SK-N-SH treated with all-trans-retinoic acid at 6 μM for 48 hours (cell line): ENCODE data around the gene RNF17.
A peak's percentile ranks its signal among the peaks of the same experiment; 100 is the strongest.

ENCODE experiments used
- ATAC-seq: fragments of 200-7000 bp; cut with Tn5 transposase; 3 replicates; pipeline ENCODE4 v1.9.1; 2020; ENCODE audit warnings: mild to moderate bottlenecking, moderate library complexity
- ARNTL ChIP-seq: fragments of 450-650 bp; formaldehyde crosslinking; IDR thresholded peaks from 2 replicates; pipeline ENCODE4 v1.5.0; 2020; ENCODE audit warnings: low read depth, mild to moderate bottlenecking, moderate library complexity, borderline replicate concordance
- CREB5 ChIP-seq: fragments of 250-450 bp; sonication (Bioruptor Pico); IDR thresholded peaks from 2 replicates; pipeline ENCODE4 v1.5.1; 2020; ENCODE audit warnings: low read depth, mild to moderate bottlenecking, moderate library complexity
- CSRNP3 ChIP-seq: fragments of 250-450 bp; sonication (Bioruptor Pico); IDR thresholded peaks from 2 replicates; pipeline ENCODE4 v1.5.1; 2021; ENCODE audit warnings: mild to moderate bottlenecking, moderate library complexity
- GLIS3 ChIP-seq: fragments of 250-450 bp; sonication (Bioruptor Pico); IDR thresholded peaks from 2 replicates; pipeline ENCODE4 v1.5.0; 2020; ENCODE audit warnings: mild to moderate bottlenecking, moderate library complexity
- ISL1 ChIP-seq: fragments of 250-450 bp; sonication (Bioruptor Pico); IDR thresholded peaks from 2 replicates; pipeline ENCODE4 v2.1.2; 2022; ENCODE audit warnings: mild to moderate bottlenecking, moderate library complexity
- OSR1 ChIP-seq: fragments of 250-450 bp; sonication (Bioruptor Pico); IDR thresholded peaks from 2 replicates; pipeline ENCODE4 v1.8.0; 2022; ENCODE audit warnings: moderate library complexity, mild to moderate bottlenecking, inconsistent platforms
- PATZ1 ChIP-seq: fragments of 250-450 bp; sonication (Bioruptor Pico); IDR thresholded peaks from 2 replicates; pipeline ENCODE4 v1.8.0; 2020; ENCODE audit warnings: mild to moderate bottlenecking, moderate library complexity, borderline replicate concordance
- POU6F1 ChIP-seq: fragments of 250-450 bp; sonication (Bioruptor Pico); IDR thresholded peaks from 2 replicates; pipeline ENCODE4 v1.8.0; 2021; ENCODE audit warnings: low read depth, mild to moderate bottlenecking, moderate library complexity, borderline replicate concordance
- PPARA ChIP-seq: fragments of 250-450 bp; sonication (Bioruptor Pico); IDR thresholded peaks from 2 replicates; pipeline ENCODE4 v1.5.0; 2020; ENCODE audit warnings: mild to moderate bottlenecking, borderline replicate concordance
- SNAI2 ChIP-seq: fragments of 250-450 bp; sonication (Bioruptor Pico); IDR thresholded peaks from 2 replicates; pipeline ENCODE4 v1.5.0; 2020; ENCODE audit warnings: mild to moderate bottlenecking, moderate library complexity
- TCF4 ChIP-seq: fragments of 250-450 bp; sonication (Bioruptor Pico); IDR thresholded peaks from 2 replicates; pipeline ENCODE4 v1.8.0; 2021; ENCODE audit warnings: mild to moderate bottlenecking, moderate library complexity, borderline replicate concordance
- TOX ChIP-seq: fragments of 250-450 bp; sonication (Bioruptor Pico); IDR thresholded peaks from 2 replicates; pipeline ENCODE4 v1.8.0; 2021; ENCODE audit warnings: mild to moderate bottlenecking, moderate library complexity, borderline replicate concordance
- TSHZ2 ChIP-seq: fragments of 250-450 bp; sonication (Bioruptor Pico); IDR thresholded peaks from 2 replicates; pipeline ENCODE4 v1.5.0; 2020; ENCODE audit warnings: mild to moderate bottlenecking, moderate library complexity
- ZC3H10 ChIP-seq: fragments of 250-450 bp; sonication (Bioruptor Pico); IDR thresholded peaks from 2 replicates; pipeline ENCODE4 v1.5.1; 2021; ENCODE audit warnings: mild to moderate bottlenecking, moderate library complexity
- ZFP3 ChIP-seq: fragments of 250-450 bp; sonication (Bioruptor Pico); IDR thresholded peaks from 2 replicates; pipeline ENCODE4 v1.5.0; 2020; ENCODE audit warnings: mild to moderate bottlenecking, moderate library complexity
- ZFP30 ChIP-seq: fragments of 450-650 bp; formaldehyde crosslinking; IDR thresholded peaks from 2 replicates; pipeline ENCODE4 v1.5.0; 2022; ENCODE audit warnings: mild to moderate bottlenecking, moderate library complexity
- ZNF565 ChIP-seq: fragments of 450-650 bp; formaldehyde crosslinking; conservative IDR thresholded peaks from 2 replicates; pipeline ENCODE4 v1.5.0; 2020; ENCODE audit warnings: low read depth, mild to moderate bottlenecking, moderate library complexity
- ZNF70 ChIP-seq: fragments of 450-650 bp; formaldehyde crosslinking; IDR thresholded peaks from 2 replicates; pipeline ENCODE4 v1.5.0; 2020; ENCODE audit warnings: mild to moderate bottlenecking, moderate library complexity

The RNF17 gene

GRCh38 chr13:24740014-24740890, 23.7 kb upstream of the RNF17 start (continued):
- no peak for TF ChIP-seq CSRNP3 (CRISPR knock-in tag)

GRCh38 chr13:24741016-24741662, 22.8 kb upstream of the RNF17 start:
- no peak for TF ChIP-seq TCF4 (CRISPR knock-in tag)
- no peak for TF ChIP-seq ZNF70 (CRISPR knock-in tag)
- no peak for TF ChIP-seq POU6F1 (CRISPR knock-in tag)
- no peak for TF ChIP-seq ARNTL (CRISPR knock-in tag)
- no peak for TF ChIP-seq SNAI2
- TF ChIP-seq PPARA, result no peak
- peak; percentile 43; the same call in 2 of the 3 replicates for ATAC-seq

- ATAC-seq, result no peak
- no peak for TF ChIP-seq ZC3H10 (CRISPR knock-in tag)
- TF ChIP-seq CSRNP3 (CRISPR knock-in tag), result no peak
- TF ChIP-seq ZNF70 (CRISPR knock-in tag), result no peak
- no peak for TF ChIP-seq GLIS3 (CRISPR knock-in tag)
- TF ChIP-seq ARNTL (CRISPR knock-in tag), result no peak
- TF ChIP-seq TSHZ2 (CRISPR knock-in tag), result no peak
- no peak for TF ChIP-seq ZNF565 (CRISPR knock-in tag)
- TF ChIP-seq OSR1, result no peak
- TF ChIP-seq ZFP3, result no peak
- TF ChIP-seq TOX (CRISPR knock-in tag), result no peak
- TF ChIP-seq ZFP30, result no peak
- no peak for TF ChIP-seq PATZ1 (CRISPR knock-in tag)
- no peak for TF ChIP-seq ISL1 (CRISPR knock-in tag)
- TF ChIP-seq PPARA, result no peak
- no peak for TF ChIP-seq CREB5
- TF ChIP-seq POU6F1 (CRISPR knock-in tag), result no peak
- TF ChIP-seq TCF4 (CRISPR knock-in tag), result no peak
- no peak for TF ChIP-seq SNAI2
Measured at GRCh38 chr13:24741791-24742190, 22.2 kb upstream of the RNF17 start.
